Measurements from ENCODE around the gene TSPYL6. TPM values are rescaled to one million over a fixed set of nuclear protein-coding genes. Genes with fewer than 3 reads are reported as not detected.
"Not testable (repeated sequence)": the region's sequence is repeated elsewhere in the genome, so short reads cannot be mapped to it uniquely, and the experiment has no call there.

TSPYL6 gene
- total RNA-seq, 1 experiment from 2014 or later, result not detected

DNA sequence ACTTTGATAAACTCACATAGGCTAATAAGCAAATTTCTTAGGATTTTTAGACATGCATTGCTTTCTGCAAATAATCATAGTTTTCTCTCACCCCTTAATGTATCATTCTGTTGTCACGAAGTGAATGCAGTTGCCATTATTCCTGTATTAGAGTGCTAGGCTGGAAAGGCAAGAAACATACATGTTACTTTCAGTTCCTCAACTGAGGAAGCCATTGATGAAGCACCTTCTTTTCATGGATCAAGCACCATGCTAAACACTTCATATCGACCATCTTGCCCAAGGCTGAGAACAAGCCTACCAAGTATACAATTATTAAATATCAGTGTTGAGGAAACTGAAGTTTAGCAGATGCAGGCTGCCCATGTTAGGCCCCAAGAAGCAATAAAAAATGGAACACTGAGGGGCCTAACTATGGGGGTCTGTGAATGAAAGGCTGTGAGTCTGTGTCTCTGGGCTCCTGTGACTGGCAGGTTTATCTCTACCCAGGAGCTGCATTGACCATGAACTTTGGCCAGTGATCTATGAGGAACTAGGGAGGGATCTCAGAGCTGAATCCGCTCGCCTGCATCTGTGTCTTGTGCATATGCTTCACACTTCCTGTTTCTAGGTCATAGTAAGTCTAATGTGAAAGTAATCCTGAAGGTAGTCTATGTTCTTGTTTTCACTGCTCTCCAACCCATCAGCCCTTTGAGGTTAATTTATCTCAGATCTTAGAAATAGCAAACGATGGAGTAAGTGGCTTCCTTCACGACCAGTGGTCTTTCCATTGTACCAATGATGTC, 16.0 kb upstream of the TSPYL6 start:
- Mint-ChIP-seq H3K4me3 (ENCODE audit: low read depth, unreplicated experiment) (no peak overlapping the region), H3K4me1 (ENCODE audit: low read depth, unreplicated experiment) (no peaks in the 10 kb centered on the region), H3K27ac (ENCODE audit: unreplicated experiment) (no peak overlapping the region), H3K36me3 (ENCODE audit: insufficient read depth, unreplicated experiment) (no peaks in the 10 kb centered on the region), H3K9me3 (ENCODE audit: low read depth, unreplicated experiment) (peaks cover 3% of the 10 kb centered on the region), H3K27me3 (ENCODE audit: unreplicated experiment) (no peaks in the 10 kb centered on the region)
- TF ChIP-seq, protein P1, sequence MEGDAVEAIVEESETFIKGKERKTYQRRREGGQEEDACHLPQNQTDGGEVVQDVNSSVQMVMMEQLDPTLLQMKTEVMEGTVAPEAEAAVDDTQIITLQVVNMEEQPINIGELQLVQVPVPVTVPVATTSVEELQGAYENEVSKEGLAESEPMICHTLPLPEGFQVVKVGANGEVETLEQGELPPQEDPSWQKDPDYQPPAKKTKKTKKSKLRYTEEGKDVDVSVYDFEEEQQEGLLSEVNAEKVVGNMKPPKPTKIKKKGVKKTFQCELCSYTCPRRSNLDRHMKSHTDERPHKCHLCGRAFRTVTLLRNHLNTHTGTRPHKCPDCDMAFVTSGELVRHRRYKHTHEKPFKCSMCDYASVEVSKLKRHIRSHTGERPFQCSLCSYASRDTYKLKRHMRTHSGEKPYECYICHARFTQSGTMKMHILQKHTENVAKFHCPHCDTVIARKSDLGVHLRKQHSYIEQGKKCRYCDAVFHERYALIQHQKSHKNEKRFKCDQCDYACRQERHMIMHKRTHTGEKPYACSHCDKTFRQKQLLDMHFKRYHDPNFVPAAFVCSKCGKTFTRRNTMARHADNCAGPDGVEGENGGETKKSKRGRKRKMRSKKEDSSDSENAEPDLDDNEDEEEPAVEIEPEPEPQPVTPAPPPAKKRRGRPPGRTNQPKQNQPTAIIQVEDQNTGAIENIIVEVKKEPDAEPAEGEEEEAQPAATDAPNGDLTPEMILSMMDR (IDR thresholded peaks at IDR 0.05; ENCODE audit: unreplicated experiment), result no peak
- no peak for DNase-seq
- CTCF ChIA-PET, result no interaction called here
- intact Hi-C loops (cut with micrococcal nuclease; ENCODE audit: unreplicated experiment), result no loop called here
- BruUV-seq (replicated peaks), result no TSS peak

DNA sequence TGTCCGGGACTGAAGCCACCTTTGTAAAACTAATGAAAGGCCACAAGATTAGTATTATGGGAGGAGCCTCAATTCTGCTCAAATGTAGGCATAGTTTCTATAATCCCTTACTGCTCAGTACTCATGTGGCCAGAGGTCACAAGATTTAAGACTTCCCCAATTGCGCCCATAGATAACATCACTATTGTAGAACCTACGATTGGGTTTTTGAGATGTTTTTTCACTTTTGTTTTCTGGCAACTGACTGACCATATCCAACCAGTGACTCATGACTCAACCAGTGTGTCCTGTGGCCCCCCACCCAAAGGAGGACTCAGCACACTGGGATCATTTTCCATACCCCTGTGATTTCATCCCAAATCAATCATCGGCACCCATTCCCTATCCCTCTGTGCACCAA, 15.2 kb upstream of the TSPYL6 start:
- TF ChIP-seq, protein P1 (IDR thresholded peaks at IDR 0.05; ENCODE audit: unreplicated experiment), result no peak
- H3K27me3 Mint-ChIP-seq (ENCODE audit: unreplicated experiment), result no peaks in the 10 kb centered on the region
- H3K4me1 Mint-ChIP-seq (ENCODE audit: low read depth, unreplicated experiment), result no peaks in the 10 kb centered on the region
- no peak for DNase-seq
- H3K27ac Mint-ChIP-seq (ENCODE audit: unreplicated experiment), result no peak overlapping the region
- intact Hi-C loops (cut with micrococcal nuclease; ENCODE audit: unreplicated experiment), result no loop called here
- CTCF ChIA-PET, result no interaction called here
- no TSS peak for BruUV-seq (replicated peaks)
- no peaks in the 10 kb centered on the region for H3K36me3 Mint-ChIP-seq (ENCODE audit: insufficient read depth, unreplicated experiment)
- H3K9me3 Mint-ChIP-seq (ENCODE audit: low read depth, unreplicated experiment), result peaks cover 3% of the 10 kb centered on the region
- H3K4me3 Mint-ChIP-seq (ENCODE audit: low read depth, unreplicated experiment), result no peak overlapping the region

DNA sequence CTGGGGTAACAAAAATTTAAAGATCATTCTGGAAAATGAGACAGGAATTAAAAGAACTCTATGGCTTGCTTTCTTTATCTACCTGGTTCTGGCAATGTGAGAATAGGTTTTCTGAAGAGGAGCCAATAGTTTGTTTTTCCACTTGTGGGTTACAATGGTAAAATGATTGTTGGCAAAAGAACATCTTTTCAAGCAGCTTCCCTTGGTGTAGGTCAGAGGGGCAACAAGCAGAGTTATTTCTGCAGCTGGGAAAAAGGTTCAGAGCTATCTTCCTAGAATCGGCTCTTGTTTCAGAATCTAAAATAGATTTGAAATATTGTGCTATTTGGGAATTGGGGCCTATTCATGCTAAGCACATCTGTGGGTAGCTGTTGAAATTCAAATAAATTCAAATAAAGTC, 11.5 kb upstream of the TSPYL6 start:
- Mint-ChIP-seq H3K4me3 (ENCODE audit: low read depth, unreplicated experiment) (no peak overlapping the region), H3K27ac (ENCODE audit: unreplicated experiment) (no peak overlapping the region), H3K27me3 (ENCODE audit: unreplicated experiment) (no peaks in the 10 kb centered on the region), H3K36me3 (ENCODE audit: insufficient read depth, unreplicated experiment) (no peaks in the 10 kb centered on the region), H3K4me1 (ENCODE audit: low read depth, unreplicated experiment) (no peaks in the 10 kb centered on the region), H3K9me3 (ENCODE audit: low read depth, unreplicated experiment) (peaks cover 5% of the 10 kb centered on the region)
- BruUV-seq (replicated peaks), result no TSS peak
- TF ChIP-seq, protein P1 (IDR thresholded peaks at IDR 0.05; ENCODE audit: unreplicated experiment), result no peak
- CTCF ChIA-PET, result interaction anchor here (0.9 kb wide), 1 partner anchor 13 kb away, joined by 14 read pairs; no protein-coding TSS in a partner anchor
- intact Hi-C loops (cut with micrococcal nuclease; ENCODE audit: unreplicated experiment), result no loop called here
- no peak for DNase-seq

DNA sequence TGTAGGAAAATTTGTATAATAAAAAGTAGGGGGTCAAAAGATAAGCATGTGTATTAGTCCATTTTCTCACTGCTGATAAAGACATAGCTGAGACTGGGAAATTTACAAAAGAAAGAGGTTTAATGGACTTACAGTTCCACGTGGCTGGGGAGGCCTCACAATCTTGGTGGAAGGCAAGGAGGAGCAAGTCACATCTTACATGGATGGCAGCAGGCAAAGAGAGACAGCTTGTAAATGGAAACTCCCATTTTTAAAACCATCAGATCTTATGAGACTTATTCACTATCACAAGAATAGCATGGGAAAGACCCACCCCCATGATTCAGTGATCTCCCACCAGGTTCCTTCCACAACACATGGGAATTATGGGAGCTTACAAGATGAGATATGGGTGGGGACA, 9.1 kb upstream of the TSPYL6 start:
- BruUV-seq (replicated peaks); H3K4me3 Mint-ChIP-seq (ENCODE audit: low read depth, unreplicated experiment); H3K9me3 Mint-ChIP-seq (ENCODE audit: low read depth, unreplicated experiment); H3K4me1 Mint-ChIP-seq (ENCODE audit: low read depth, unreplicated experiment); H3K27me3 Mint-ChIP-seq (ENCODE audit: unreplicated experiment); CTCF ChIA-PET; DNase-seq; H3K27ac Mint-ChIP-seq (ENCODE audit: unreplicated experiment); H3K36me3 Mint-ChIP-seq (ENCODE audit: insufficient read depth, unreplicated experiment); intact Hi-C loops (cut with micrococcal nuclease; ENCODE audit: unreplicated experiment): not testable (repeated sequence)
